Stomach smooth muscle (tissue), 2 donors: Measurements from ENCODE around the gene TUT7.
A peak's percentile ranks its signal among the peaks of the same experiment; 100 is the strongest.

ENCODE experiments used
- H3K27ac ChIP-seq: one replicate; pipeline ENCODE4 v1.7.0; 2013; ENCODE audit warnings: mild to moderate bottlenecking, low read length, inconsistent platforms
- H3K27me3 ChIP-seq, 2 donors: one replicate each; pipeline ENCODE4 v1.7.0; 2013; ENCODE audit warnings: low read length in 2 of 2; ENCODE audit not compliant: insufficient read depth in 2 of 2, control insufficient read depth in 1 of 2
- H3K36me3 ChIP-seq, 2 donors: one replicate each; pipeline ENCODE4 v1.7.0; 2013; ENCODE audit warnings: low read length in 2 of 2; ENCODE audit not compliant: control insufficient read depth in 2 of 2, insufficient read depth in 2 of 2
- H3K4me1 ChIP-seq: one replicate; pipeline ENCODE4 v1.7.0; 2013; ENCODE audit warnings: low read length; ENCODE audit not compliant: control insufficient read depth, insufficient read depth
- H3K4me3 ChIP-seq, 2 donors: one replicate each; pipeline ENCODE4 v1.7.0; 2013; ENCODE audit warnings: low read length in 2 of 2
- H3K9ac ChIP-seq, 2 donors: one replicate each; pipeline ENCODE4 v1.7.0; 2013; ENCODE audit warnings: low read length in 2 of 2, mild to moderate bottlenecking in 1 of 2
- H3K9me3 ChIP-seq, 2 donors: one replicate each; pipeline ENCODE4 v1.7.0; 2013; ENCODE audit warnings: low read length in 2 of 2; ENCODE audit not compliant: control insufficient read depth in 2 of 2
- donor health status: healthy.
- donor health status: Pancreatic carcinoma.

The TUT7 gene

GRCh38 chr9:86368871-86369521 is 14.8 kb upstream of the TUT7 start:
- Histone ChIP-seq H3K27ac (no peak overlapping the region), H3K9me3 (peaks cover 2 to 8% of the 10 kb centered on the region in 2 donors), H3K4me1 (no peaks in the 10 kb centered on the region), H3K9ac (no peak overlapping the region), H3K36me3 (no peaks in the 10 kb centered on the region), H3K27me3 (no peaks in the 10 kb centered on the region), H3K4me3 (no peak overlapping the region)

DNA sequence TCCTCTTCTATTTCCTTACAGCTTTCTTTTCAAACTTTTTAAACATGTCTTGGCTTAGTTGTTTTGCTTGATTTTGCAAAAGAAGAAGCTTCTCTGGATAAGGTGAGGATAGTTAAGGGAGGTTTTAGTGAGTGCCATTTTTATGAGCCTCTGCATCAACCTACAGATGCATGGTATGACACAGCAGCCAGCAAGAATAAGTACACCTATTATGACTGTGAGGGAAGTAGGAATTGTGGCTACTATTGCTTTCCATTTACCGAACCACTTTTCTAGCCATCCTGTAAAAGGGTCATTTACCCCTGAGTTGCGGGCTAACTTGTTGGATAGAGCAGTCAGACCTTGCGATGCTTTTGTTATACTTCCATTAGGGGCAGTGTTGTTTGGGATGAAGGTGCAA is 7.0 kb upstream of the TUT7 start:
- Histone ChIP-seq H3K27ac (no peak overlapping the region), H3K9ac (no peak overlapping the region), H3K4me1 (no peaks in the 10 kb centered on the region), H3K27me3 (peaks cover 0 to 2% of the 10 kb centered on the region in 2 donors), H3K36me3 (no peaks in the 10 kb centered on the region), H3K9me3 (no peaks in the 10 kb centered on the region), H3K4me3 (no peak overlapping the region)

GRCh38 chr9:86359151-86359879 is 5.1 kb upstream of the TUT7 start:
- H3K27me3 ChIP-seq, result peaks cover 0 to 2% of the 10 kb centered on the region in 2 donors
- H3K36me3 ChIP-seq, result no peaks in the 10 kb centered on the region
- H3K4me3 ChIP-seq, result no peak overlapping the region
- no peak overlapping the region for H3K27ac ChIP-seq
- no peak overlapping the region for H3K9ac ChIP-seq
- no peaks in the 10 kb centered on the region for H3K4me1 ChIP-seq
- no peaks in the 10 kb centered on the region for H3K9me3 ChIP-seq

- Histone ChIP-seq H3K36me3 (no peaks in the 10 kb centered on the region), H3K9ac (no peak overlapping the region), H3K4me3 (no peak overlapping the region), H3K4me1 (no peaks in the 10 kb centered on the region), H3K9me3 (no peaks in the 10 kb centered on the region), H3K27me3 (peaks cover 0 to 2% of the 10 kb centered on the region in 2 donors), H3K27ac (no peak overlapping the region)
Observed at GRCh38 chr9:86356871-86357866, 3.0 kb upstream of the TUT7 start.

DNA sequence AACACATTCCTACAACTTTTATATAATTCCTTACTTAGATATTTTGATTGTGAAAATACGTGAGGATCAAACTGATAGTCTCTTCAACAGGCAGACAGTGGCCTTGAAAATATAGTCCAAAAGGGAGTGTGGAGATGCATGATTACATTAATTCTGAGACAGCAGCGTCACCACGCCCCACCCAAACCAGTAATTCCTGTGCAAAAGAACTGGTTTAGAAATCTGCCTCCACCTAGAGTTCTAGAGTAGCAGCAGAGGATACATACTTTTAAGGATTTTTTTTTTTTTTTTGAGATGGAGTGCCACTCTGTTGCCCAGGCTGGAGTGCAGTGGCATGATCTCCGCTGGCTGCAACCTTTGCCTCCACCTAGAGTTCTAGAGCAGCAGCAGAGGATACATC is 1.6 kb upstream of the TUT7 start:
- Histone ChIP-seq H3K9me3 (no peaks in the 10 kb centered on the region), H3K4me3 (no peak overlapping the region), H3K4me1 (no peaks in the 10 kb centered on the region), H3K9ac (no peak overlapping the region), H3K27me3 (no peaks in the 10 kb centered on the region), H3K36me3 (no peaks in the 10 kb centered on the region), H3K27ac (no peak overlapping the region)

DNA sequence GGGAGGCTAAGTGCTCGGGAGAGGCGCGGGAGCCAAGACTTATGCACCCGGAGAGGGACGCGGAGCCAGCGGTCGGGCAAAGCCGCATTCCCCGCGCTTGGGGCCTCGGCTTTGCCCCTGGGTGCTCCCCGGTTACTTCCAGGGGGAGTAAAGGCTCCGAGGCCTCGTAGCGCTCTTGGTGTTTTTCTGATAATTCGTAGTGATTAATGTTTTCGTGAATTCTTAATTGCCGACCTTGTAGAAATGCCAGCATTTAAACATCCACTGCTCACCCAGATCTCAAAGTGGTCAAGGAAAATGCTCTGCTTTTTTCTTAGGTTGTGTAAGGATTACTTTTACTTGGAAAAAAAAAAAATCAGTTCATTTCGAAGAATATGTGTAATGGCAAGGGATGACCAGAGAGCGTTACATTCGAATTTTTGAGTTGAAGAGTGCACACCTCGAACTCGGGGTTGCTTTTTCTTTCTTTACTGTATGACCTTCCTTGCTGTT is 654 bp upstream of the TUT7 start:
- H3K27me3 ChIP-seq, result no peaks in the 10 kb centered on the region
- peak overlapping the region; percentile 76 to 81 for H3K9ac ChIP-seq
- H3K4me3 ChIP-seq, result peak overlapping the region; percentile 81 to 97
- no peaks in the 10 kb centered on the region for H3K36me3 ChIP-seq
- peak overlapping the region; percentile 85 for H3K27ac ChIP-seq
- no peaks in the 10 kb centered on the region for H3K4me1 ChIP-seq
- H3K9me3 ChIP-seq, result no peaks in the 10 kb centered on the region

DNA sequence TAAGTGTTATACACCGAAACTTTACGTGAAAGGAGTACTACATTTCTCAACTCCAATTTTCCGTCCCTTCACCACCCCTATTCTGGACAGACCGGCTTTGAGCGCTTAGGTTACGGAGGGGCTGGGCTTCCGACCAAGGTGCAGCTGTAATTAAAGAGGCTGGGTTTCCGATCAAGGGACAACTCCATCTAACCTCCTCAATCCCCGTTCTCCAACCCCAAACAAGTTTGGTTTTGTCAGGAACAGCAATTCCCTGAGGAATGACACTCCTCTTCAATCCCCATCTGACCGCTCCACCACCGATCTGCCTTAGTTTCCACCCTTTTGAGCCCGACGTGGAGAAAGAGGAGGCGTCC is 577 bp downstream of the TUT7 start:
- H3K4me3 ChIP-seq, result peak overlapping the region; percentile 76 to 97
- H3K9me3 ChIP-seq, result no peaks in the 10 kb centered on the region
- peak overlapping the region; percentile 85 for H3K27ac ChIP-seq
- H3K36me3 ChIP-seq, result no peaks in the 10 kb centered on the region
- no peaks in the 10 kb centered on the region for H3K27me3 ChIP-seq
- peak overlapping the region; percentile 75 to 93 for H3K9ac ChIP-seq
- no peaks in the 10 kb centered on the region for H3K4me1 ChIP-seq

- no peak overlapping the region for H3K9ac ChIP-seq
- H3K4me1 ChIP-seq, result no peaks in the 10 kb centered on the region
- H3K27me3 ChIP-seq, result no peaks in the 10 kb centered on the region
- no peaks in the 10 kb centered on the region for H3K36me3 ChIP-seq
- H3K27ac ChIP-seq, result no peak overlapping the region
- H3K9me3 ChIP-seq, result no peaks in the 10 kb centered on the region
- peak overlapping the region; percentile 27 to 97 for H3K4me3 ChIP-seq
Observed at GRCh38 chr9:86352440-86353077, 1.7 kb downstream of the TUT7 start.

- Histone ChIP-seq H3K27me3 (no peaks in the 10 kb centered on the region), H3K27ac (no peak overlapping the region), H3K9me3 (no peaks in the 10 kb centered on the region), H3K36me3 (no peaks in the 10 kb centered on the region), H3K4me1 (no peaks in the 10 kb centered on the region), H3K4me3 (peak overlapping the region in 1 of 2 donors; percentile 9), H3K9ac (no peak overlapping the region)
Observed at GRCh38 chr9:86351880-86352279, 2.3 kb downstream of the TUT7 start.
